HPDE6-E6E7 (cell line): ENCODE measurements around the gene FBXO31.
A peak's percentile ranks its signal among the peaks of the same experiment; 100 is the strongest.
"Not testable (repeated sequence)": the region's sequence is repeated elsewhere in the genome, so short reads cannot be mapped to it uniquely, and the experiment has no call there.

ENCODE experiments used
- DNase-seq: peaks from one replicate; pipeline ENCODE4 v3.0.0; 2011; ENCODE audit warnings: missing footprints; ENCODE audit errors: extremely low spot score

Gene FBXO31

DNA sequence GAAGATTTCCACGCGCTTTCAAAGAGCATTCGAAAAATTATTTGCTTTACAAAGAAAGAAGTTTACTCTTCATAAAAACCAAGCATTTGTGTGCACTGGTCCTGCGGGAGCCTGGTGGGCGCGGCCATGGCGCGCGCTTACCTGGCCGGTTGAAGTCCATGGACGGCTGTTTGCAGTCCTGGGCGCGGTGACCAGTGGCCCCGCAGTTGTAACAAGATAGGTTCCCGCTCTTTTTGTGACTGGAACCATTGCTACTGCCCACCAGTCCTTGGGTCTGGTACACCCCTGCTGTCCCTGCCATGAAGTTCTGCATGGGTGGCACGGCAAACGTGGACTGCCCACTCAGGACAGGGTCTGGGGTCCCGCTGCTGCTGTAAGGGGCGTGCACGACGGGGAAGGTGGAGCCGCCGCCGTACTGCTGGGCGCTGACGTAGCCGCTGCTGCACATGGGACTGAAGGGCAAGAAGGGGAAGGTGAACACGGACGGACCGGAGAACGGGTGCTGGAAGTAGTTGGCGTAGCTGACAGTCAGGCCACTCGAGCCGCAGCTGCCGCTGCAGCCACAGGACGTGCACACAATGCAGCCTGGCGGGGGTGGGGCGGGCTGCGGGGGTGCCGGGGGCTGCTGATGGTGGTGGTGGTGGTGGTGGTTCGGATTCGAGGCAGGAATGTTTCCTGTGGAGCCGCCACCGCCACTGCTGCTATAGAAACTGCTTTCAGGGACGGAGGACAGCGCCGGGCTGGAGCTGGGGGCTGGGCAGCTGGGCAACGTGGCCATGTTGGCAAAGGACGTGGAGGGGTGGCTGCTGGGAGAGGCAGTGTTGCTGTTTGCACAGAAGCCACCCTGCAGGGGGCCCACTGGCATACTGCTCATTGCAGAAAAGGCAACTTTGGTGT is 28.0 kb upstream of the FBXO31 start:
- DNase-seq = no peak

DNA sequence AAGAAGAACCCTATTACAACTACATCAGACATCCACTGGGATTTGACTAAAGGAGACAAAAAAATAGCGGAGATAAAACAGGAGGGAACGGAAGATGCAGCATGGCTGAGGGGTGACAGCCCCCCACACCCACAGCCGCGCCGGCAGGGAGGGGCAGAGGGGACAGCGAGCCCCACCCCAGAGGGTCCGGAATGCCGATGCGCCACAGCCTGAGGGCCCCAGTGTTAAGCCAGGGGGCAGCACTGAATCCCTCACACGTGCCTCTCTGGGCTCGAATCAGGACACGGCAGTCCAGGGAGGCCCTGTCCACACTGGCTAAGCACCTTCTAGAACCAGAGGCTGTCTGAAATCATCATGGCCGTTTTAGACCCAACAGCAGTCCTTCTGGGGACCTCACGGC is 27.4 kb upstream of the FBXO31 start:
- DNase-seq = no peak

DNA sequence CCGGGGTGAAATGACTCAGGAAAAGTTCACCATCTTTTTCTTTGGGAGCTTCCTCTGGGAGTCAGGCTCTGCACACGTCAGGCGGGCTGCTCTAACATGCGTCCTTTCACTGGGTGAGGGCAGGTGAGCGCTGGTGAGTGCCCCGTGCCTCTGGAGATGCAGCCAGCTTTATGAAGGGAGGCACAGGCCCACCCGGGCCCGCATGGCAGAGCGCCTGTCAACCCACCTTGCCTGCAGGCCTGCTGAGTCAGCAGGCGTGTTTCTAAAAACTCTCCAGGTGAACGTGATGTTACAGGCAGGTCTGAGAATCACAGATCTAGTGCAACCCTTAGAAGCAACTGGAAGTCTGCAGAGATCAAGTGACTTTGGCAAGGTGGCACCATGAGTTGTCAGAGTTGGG is 27.0 kb upstream of the FBXO31 start:
- DNase-seq = no peak

DNA sequence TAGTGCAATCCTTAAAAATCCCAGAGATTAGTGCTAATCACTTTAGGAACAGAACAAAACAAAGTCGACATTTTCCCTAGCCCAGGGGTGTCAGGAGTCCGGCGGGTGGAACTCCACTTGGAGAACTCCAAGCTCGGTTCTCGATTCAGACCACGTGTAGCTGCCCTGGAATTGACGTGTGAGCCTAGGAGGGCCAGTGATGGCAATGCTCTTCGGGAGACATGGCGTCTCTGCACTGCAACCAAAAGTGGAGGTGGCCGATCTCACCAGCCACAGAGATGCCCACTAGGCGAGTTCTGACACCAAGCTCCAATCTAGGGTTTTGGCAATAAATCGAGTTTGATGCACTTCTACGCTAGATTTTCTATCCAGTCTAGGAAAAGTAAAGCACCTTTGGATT is 26.2 kb upstream of the FBXO31 start:
- no peak for DNase-seq

DNA sequence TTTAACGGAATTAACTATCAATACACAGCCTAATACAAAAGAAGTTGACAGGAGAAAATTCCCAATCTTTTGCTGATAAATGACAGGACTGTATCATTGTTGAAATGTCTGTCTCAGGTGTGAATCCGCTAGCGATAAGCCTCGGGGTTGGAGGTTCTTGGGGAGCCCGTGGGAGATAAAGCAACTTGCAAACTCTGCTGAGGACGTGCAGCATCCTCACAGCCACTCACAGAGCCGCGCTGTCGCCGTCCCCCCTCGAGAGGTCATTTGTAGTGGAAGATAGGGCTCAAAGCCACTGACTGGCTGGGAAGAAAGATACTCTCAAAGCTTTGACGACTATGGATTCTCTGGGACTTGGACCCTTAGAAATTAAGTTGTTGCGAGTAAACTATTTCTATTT is 25.6 kb upstream of the FBXO31 start:
- no peak for DNase-seq

DNA sequence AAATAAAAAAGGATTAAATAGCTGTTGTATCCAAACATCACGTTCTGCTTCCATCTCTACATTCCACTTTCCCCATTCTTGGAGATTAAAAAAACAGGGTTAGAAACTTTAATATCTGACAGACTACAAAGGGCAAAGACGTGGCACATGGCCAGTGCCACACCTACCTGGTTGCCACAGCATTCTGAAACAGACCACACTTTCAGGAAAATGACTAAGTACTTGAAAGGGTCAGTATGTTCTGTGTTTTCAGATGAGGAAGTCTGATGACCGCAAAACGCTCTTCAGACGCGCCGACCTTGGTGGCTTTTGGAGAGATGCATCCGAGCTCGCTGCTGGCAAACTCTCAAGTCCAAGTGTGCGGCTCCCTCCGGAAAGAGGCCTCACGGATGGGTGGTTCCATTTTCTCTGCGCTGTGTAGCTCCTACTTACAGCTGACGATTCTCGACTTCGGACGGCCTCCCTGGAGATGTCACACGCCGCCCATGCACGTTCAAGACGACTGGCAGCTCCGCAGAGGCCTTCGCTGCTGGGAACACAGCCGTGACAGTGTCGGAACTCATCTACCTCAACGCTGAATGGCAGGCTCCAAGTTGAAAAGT is 24.0 kb upstream of the FBXO31 start:
- no peak for DNase-seq

DNA sequence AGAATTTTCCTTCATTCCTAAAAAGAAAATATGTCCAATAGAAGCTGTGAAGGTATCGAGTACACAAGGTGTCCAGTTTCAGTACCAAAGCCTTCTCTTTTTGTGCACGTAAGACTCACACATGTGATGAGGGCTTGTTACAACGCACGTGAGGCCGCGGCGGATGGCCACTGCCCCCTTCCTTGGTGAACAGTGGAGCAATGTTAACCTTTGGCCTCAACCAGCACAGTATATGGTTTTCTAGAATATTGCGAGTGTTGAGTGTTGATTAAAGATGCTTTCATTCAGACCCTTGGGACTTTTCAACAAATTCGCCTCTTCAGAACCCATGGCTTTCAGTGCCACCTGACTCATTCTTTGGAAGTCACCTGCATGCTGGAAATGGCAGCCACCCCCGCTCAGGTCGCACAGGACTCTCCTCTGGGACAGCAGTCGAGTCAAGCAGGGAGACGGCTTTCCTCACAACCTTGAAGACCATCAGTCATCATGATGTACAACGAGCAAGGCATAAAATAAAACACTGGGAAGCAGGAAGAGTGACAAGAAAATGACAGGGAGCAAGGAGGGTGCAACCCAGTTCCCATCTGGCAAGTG is 23.0 kb upstream of the FBXO31 start:
- no peak for DNase-seq

DNA sequence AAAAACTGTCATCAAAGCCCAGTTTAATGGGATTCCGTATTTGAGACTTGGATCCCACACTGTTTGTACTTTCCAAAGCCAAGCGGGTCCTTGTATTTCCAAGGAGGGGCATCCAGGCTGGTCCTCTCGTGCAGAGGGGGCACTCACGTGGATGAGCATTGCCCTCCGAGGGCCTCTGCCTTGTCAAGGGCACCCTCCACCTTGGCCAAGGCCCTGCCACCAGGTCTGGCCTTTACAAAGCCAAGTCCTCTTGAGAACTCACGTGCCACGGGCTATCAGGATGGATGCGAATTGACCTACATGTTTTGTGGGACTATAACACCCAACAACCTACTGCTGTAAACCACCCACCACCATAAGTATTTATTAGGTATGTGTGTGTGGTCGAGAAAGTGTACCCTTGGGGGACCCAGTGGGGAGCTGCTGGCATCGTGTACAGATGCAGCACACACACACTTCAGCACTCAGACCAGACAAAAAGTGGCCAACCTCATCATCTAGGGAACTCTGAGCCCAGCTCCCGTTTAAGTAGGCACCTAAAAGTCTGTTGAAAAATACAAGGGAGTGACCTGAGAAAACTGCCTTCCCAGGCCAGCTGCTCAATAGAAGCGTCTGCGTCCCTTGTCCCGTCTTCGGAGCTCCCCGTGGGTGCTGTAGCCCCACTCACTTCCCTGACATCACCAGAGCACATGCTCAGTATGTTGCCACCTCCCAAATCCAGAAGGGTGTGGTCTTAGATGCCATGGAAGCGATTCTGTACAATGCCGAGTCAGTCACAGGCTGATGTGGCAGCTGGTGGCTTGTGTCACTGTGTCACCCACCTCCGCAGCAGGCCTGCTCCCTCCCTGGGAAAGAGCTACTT is 21.4 kb upstream of the FBXO31 start:
- DNase-seq = no peak

DNA sequence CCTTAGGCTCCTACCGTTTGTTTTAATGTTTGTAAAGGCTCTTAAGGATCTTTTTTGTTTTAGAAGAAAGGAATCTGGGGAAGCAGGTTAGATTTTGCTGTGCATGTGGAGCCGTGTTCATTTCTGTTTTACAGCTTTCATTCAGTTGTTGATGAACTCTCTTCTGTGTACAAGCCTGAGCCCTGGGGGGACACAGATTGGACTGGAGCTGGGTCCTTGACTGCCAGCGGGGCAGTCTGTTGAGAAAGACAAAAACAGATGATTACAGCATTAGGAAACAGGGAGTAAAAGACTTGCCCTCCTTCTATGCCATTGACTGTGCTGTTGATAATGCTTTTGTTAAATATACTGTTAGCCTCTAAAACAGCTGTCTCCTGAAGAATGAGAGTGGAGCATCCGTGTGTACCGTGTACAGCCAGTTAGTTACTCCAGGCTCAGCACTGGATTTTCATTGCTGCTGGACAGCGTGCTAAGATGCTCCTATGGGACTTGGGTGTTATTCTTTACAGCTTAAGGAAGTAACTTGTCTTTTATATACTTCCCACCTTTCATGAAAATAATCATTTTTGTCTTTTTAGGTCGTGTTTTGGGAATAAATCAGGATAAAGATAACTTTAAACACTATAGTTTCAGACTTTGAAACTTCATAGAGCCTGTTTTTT is 11.7 kb upstream of the FBXO31 start:
- DNase-seq = no peak

DNA sequence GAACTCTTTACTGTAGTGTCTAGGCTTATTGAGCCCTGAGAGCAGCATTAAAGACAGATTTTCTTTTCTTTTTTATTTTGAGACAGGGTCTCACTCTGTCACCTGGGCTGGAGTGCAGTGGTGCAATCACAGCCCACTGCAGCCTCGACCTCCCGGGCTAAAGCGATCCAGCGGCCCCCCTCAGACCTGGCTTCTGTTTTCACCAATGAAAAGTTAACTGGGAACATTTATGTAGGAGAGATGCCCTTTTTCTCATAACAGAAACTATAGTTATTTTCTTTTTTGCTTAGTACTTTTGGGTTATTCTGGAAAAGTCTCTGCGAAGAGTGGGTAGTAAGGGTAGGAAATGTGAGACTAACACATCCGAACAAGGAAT is 10.1 kb upstream of the FBXO31 start:
- DNase-seq = no peak

DNA sequence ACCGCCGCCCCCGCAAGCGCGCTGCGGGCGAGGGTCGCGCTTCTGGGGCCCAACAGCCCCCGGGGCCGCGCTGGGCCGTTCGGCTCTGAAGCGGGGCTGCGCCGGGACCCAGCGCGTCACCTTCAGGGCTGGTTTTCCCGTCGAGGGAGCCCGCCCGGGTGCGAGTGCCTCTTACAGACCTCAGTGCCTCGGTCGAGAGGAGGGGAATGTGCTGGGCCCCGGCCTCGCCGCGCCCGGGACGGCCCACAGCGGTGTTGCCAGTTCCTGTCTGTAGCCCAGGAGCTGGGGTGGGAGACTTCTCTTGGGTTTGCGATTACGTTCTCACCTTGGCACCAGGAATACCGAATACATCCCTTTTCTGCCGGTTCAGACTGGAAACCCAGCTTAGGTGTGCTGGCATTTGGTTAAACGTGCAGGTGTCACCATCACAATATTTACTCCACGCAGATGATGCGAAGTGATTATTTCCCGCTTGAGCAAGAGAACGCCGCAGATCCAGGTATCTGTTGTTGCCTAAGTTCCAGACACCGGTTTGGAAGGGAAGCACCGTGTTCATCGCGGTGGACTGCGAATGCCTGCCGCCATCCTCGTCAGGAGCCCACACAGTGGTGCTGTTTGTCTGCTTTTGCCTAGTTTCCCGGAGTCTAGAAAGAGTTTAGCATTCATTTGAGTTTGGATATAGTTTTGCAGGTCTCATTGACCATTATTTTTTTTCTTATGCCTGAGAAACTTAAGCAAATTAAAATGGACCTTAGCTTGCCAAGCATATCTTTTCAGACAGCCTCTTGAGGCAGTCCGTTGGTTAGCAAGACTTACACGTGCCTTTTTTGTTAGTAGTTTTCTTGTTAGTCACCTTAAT is 9.5 kb upstream of the FBXO31 start:
- no peak for DNase-seq

DNA sequence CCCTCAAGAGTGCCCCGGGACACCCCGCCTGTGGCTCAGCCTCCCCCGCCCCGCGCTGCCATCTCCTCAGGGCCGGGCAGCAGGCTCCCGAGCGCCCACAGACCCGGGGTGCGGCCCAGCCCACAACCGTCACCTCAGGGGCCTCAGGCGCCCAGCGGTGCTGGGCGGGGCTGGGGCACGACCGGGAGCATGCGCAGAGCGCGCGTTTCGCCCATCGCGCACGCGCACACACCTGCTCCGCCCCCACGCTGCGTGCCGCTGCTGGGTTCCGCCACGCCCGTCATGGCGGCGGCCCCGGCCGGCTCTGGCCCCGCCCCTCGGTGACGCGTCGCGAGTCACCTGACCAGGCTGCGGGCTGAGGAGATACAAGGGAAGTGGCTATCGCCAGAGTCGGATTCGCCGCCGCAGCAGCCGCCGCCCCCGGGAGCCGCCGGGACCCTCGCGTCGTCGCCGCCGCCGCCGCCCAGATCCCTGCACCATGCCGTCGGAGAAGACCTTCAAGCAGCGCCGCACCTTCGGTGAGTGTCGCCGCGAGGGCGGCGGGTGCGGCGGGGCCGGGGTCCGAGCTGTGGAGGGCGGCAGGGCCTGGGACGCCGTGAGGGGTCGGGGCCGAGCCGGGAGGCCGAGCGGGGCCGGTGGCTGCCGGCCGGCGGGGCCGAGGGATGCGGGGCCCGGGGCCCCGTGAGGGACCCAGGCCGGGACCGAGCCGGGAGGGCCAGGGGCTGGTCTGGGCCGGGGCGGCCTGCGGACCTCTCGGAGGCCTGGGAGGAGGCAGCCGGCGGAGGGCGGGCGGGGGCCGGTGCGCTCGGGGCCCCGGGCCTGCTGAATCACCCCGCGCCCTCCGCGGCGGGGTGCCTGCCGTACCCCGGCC is 8.6 kb upstream of the FBXO31 start, which contains the start of gene MAP1LC3B:
MAP1LC3B (plus strand) TSS at position 387 of the 871 bp plus-strand sequence; CDS start at position 479, 92 bp downstream.
- DNase-seq = peak; percentile 91

DNA sequence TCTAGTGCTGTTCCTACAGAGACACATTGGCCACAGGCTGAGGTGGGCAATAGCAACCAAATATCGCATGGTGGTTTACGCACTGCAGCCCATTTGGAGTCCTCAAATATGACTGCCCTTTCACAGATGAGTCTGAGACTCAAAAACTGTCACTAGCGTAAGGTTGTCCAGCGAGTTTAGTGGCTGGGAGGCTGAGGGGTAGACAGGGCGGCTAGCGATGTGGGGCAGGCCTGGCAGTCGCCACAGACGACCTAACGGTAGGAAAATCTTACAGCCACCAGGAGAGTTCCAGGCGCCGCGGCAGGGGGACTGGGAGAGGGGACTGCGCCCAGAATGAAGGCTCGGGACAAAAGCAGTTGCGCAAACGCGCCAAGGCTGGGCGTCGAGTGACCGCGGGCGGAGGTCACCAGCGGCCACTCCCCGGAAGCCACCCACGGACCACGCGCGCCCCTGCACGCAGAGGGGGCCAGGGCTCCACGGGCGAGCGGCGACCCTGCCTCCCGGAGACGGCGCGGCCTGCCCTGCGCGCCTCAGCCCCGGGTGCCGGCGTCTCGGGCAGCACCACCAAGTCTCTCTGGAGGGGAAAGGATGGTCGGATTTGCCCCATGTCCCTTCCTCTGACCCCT is 7.9 kb upstream of the FBXO31 start:
- no peak for DNase-seq

DNA sequence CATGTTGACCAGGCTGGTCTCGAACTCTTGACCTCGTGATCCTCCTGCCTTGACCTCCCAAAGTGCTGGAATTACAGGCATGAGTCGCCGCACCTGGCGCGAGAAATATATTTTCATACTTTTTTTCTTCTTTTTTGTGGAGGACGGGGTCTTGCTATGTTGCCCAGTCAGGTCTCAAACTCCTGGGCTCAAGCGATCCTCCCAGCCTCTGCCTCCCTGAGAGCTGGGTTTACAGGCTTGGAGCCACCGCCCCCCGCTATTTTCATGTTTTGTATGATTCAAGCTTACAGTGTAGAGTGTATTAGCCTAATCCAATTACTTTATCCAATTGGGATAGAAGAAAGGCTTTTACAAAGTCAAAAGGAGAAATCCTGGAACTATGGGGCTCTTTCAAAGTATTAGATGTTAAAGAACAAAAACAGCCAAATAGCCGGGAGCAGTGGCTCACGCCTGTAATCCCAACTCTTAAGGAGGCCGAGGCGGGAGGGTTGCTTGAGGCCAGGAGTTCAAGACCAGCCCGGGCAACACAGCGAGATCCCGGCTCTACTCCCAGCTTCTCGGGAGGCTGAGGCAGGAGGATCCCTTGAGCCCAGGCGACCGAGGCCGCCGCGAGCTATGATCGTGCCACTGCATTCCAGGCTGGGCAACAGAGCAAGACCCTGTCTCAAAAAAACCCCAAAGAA is 7.2 kb upstream of the FBXO31 start:
- DNase-seq = no peak

DNA sequence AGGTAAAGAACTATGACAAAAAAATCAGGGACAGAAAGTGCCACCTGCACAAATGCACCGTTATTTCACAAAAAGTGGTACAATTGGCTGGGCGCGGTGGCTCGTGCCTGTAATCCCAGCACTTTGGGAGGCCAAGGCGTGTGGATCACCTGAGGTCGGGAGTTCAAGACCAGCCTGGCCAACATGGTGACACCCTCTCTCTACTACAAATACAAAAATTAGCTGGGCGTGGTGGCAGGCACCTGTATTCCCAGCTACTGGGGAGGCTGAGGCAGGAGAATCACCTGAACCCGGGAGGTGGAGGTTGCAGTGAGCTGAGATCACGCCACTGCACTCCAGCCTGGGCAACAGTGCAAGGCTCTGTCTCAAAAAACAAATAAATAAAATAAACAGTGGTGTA is 6.3 kb upstream of the FBXO31 start:
- DNase-seq = not testable (repeated sequence)

DNA sequence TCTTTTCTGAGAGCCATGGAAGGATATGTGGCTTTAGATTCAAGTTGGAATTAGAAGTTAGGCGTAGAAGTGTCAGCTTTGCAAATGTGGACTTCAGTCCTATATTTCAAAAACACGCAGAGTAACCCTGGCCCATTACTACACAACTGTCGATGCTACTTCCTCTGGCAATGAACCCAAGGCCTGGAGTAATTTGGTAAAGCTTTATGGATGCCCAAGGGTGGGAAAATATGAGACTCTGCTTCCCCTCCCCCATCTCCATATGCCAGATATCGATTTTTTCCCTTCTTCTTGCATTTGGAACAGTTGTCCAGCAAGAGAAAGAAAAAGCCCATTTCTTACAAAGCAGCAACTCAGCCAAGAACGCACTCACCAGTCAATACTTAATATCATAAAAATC is 5.7 kb upstream of the FBXO31 start:
- no peak for DNase-seq

DNA sequence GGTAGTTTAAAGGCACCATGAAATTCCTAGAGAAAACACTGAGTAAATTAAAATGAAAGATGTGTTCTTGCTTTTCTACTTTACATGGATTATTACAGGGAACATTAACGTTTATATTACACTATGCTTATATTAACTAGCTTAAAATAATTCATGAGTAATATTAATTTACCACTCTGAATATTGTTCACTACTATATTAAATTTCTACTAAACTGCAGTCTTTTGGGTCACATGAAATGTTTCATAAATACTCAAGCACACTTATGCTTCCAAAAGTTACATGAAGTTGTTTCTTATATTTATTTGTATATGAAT is 5.2 kb upstream of the FBXO31 start:
- DNase-seq = no peak

DNA sequence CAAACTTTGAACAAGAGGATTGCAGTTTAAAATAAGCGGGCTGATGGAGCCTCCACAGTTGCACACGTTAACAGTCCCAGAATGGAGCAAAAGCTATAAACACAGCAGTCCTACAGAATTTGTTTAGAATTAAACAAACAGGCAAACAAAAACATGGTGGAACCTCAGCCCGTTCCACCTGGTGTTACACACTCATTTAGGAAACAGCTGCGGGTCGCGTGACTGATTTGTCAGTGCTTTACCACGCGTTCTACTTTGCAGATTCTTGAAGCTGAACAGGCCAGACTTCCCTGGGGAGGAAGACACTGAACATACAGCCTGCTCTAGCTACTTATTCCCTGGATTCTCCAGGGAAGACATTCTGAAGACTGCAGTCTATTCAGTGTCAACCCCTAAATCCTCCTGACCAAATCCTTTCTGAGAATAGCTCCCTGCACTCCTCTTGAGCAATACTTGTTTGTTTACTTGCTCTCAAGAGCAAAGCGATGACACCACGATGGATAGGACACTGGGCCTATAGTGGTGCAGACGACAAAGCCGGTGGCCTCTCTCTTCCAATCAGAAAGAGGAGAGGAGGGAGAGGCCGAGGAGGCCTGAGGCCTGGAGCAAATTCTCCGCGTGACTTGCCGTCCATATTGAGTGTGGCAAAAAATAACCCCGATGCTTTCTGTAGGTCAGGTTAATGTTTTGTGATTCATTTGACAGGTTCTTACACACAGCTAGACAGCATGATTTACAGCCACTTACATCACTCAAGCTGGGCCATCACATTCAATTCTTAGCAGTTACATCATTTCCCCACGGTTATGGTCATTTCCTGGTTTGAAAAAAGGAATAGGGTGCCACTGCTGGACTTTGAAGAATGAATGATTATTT is 4.6 kb upstream of the FBXO31 start:
- DNase-seq = peak; percentile 94
